Stimulated activated naive CD8-positive, alpha-beta T cell treated with anti-CD3 and anti-CD28 coated beads, Interleukin-15, Interleukin-2, amounts not matched to agents 100 U/mL and 50 U/mL, for 24 hours (primary cell): ENCODE results near the gene IPO13.

Source experiments
- ATAC-seq: fragments of 150-1000 bp; cut with Tn5 transposase; one replicate; pipeline ENCODE4 v1.10.0; 2021
- DNase-seq: peaks from one replicate; pipeline ENCODE4 v3.0.0; 2021

The IPO13 gene, protein sequence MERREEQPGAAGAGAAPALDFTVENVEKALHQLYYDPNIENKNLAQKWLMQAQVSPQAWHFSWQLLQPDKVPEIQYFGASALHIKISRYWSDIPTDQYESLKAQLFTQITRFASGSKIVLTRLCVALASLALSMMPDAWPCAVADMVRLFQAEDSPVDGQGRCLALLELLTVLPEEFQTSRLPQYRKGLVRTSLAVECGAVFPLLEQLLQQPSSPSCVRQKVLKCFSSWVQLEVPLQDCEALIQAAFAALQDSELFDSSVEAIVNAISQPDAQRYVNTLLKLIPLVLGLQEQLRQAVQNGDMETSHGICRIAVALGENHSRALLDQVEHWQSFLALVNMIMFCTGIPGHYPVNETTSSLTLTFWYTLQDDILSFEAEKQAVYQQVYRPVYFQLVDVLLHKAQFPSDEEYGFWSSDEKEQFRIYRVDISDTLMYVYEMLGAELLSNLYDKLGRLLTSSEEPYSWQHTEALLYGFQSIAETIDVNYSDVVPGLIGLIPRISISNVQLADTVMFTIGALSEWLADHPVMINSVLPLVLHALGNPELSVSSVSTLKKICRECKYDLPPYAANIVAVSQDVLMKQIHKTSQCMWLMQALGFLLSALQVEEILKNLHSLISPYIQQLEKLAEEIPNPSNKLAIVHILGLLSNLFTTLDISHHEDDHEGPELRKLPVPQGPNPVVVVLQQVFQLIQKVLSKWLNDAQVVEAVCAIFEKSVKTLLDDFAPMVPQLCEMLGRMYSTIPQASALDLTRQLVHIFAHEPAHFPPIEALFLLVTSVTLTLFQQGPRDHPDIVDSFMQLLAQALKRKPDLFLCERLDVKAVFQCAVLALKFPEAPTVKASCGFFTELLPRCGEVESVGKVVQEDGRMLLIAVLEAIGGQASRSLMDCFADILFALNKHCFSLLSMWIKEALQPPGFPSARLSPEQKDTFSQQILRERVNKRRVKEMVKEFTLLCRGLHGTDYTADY

DNA sequence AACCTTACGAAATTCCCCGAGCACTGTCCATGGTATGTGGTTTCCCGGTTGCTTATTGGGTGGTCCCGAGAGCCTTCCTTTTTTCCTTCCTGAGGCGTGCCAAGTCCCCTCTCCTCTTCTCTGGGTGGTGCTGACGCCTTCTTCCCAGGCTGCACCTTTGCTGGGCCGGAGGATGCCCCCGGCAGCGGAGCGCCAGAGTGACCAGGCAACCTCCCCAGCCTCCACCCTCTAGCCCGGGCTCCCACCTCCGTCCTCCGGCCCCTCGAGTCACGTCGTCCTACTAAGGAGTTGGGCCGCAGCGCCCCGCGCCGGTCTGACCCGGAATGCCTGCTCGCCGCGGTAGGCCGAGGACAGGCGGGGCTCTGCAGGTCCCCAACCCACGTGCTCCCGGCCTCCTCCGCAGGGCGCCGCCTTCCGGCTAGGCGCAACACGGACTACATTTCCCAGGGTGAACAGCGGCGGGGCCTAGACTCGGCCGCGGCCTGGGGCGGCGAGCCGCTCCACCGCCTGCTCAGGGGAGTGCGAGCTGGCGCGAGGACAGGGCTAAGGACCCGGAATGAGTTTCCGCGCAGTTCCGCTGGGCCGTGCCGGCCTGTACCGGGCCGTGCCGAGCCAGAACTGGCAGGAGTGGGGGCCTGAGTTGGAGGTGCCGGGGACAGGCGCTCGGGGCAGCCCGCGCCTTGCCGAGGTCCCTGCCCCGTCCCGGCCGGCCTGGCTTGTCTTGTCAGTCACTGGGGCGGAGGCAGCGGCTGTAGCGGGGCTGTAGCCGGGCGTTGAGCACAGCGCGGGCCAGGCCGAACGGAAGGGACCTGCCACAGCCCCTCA lies at the start of gene IPO13:
Gene IPO13, plus strand, starts transcription at position 715 of the 825 bp plus-strand sequence. CDS start 651 bp downstream, outside the sequence.
- DNase-seq (peak; percentile 96), ATAC-seq (peak; percentile 97)

DNA sequence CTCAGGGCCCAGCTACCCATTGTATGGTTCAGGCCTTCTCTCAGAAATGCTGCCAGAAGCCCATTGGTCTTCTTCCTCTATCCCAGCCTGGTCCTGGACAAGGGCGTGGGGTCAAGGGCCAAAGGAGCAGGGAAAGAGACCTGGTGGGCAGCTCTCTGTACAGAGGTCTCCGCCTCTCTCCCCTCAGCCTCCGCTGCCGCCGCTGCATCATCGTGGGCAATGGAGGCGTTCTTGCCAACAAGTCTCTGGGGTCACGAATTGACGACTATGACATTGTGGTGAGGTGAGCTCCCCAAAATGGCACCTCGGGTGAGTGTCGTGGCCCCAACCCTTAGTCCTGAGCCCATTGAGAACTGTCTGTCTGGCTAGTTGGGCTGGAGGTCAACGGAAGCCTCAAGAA lies 47.8 kb upstream of the IPO13 start:
- DNase-seq (no peak), ATAC-seq (no peak)

GRCh38 chr1:43900386-43900785 lies 46.4 kb upstream of the IPO13 start:
- DNase-seq = no peak

GRCh38 chr1:43901196-43901961 lies 45.4 kb upstream of the IPO13 start:
- DNase-seq (no peak), ATAC-seq (no peak)

More at GRCh38 chr1:43900386-43900785, 46.4 kb upstream of the IPO13 start:
- no peak for ATAC-seq

DNA sequence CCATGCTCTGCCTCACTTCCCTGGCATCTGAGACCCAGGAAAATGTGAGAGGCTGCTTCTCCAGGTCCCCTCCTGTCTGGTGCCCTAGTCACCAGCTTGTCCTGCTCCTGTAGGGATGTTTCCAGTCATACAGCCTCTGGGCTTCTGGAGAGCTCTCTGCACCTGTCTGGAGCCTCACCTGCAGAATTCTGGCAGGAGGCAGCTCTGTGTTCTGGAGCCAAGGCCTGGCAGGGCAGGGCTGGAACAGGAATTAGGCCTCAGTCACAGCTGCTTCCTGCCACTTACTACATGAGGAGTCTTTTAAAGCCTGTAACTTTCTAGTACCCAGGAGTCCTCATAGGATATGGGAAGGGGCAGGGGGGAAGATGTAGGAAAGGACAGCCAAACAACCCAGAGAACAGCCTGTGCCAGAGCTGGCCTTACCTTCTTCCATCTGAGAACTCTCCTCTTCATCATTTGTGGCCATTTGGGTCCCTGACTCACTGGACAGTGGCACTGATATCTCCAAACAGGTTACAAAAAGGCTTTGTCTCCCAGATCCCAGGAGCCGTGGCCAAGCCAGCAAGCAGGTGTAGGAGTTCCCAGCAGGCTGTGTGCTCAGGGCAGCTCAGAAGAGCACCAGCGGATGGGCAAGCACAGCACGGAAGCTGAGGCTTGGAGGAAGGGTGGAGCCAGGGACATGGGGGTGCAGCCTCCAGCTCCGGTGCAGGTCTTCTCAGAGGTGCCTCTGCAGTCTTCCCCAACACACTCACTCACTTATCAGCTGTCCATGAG lies 44.5 kb upstream of the IPO13 start:
- peak; percentile 26 for ATAC-seq

GRCh38 chr1:43904660-43905551 lies 41.8 kb upstream of the IPO13 start:
- ATAC-seq (no peak), DNase-seq (no peak)

More for the DNA sequence above, 44.5 kb upstream of the IPO13 start:
- no peak for DNase-seq

- ATAC-seq = no peak
- DNase-seq = no peak
Observed at GRCh38 chr1:43908226-43908625, 38.5 kb upstream of the IPO13 start.

GRCh38 chr1:43908858-43909257 lies 37.9 kb upstream of the IPO13 start:
- ATAC-seq = no peak
- no peak for DNase-seq

DNA sequence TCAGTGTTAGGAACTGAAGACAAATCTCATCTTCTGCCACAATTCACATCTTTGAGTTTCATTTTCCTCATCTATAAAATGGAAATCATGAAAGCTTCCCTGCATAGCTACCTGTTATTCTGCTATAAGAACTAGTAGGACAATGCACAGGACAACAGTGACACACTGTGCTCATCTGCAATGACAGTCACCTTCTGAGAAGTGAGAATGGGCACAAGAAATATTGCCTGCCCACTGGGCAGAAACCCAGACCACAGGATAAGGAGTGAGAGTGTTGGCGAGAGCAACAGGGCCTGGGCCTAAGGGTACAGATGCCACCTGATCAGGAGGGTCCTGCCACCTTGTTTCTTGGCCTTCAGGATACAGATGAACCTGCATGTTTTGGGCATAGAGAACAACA lies 36.4 kb upstream of the IPO13 start:
- ATAC-seq = no peak
- DNase-seq = no peak

DNA sequence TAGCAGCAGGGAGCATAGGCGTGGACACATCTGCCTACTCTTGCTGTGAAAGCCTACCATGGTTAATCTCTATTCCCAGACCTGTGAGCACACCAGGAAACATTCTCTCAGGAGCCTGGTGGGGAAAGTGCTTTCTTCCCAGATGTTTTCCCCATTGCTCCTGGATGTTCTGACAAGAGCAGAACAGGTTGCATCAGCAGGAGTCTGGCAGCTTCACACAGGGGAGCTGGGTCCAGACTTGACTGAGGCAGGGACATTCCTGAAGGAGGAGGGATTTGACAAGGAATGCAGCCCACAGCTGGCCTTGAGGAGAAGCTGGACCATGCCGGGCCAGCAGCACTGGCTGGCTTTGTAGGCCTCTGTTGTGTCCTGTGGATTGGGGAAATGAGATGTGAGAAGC lies 34.1 kb upstream of the IPO13 start:
- DNase-seq (no peak), ATAC-seq (no peak)

GRCh38 chr1:43913051-43913501 lies 33.7 kb upstream of the IPO13 start:
- DNase-seq (no peak), ATAC-seq (no peak)

DNA sequence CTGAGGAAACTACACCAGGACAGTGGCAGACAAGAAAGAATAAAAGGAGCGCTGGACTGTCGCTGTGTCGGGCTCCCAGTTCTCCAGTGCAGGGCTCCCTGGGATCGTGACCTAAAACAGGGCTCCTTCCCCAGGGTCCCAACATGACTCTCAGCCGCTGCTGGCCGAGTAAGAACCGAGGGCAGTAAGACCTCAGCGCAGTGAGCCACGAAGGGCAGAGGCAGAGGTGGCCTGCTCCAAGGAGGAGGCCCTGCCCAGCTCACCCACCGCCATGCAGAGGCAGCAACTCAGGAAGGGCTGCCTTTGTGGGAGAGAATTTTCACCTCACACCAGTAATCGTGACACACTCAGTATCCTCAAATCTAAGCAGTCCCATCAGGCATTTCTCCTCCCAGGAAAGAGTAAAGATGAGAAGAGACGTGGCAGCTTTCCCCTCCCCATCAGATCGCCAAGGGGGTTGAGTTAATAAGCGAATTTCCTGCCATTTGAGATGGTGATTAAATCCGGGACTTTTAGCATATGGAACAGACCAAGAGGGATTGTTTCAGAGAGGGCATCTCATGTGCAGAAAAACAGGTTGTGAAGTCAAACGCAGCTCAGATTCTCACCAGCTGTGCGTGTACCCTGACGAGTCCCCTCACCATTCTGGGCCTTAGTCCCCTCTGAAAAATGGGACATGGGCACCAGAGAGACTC lies 32.9 kb upstream of the IPO13 start:
- DNase-seq (no peak), ATAC-seq (no peak)

DNA sequence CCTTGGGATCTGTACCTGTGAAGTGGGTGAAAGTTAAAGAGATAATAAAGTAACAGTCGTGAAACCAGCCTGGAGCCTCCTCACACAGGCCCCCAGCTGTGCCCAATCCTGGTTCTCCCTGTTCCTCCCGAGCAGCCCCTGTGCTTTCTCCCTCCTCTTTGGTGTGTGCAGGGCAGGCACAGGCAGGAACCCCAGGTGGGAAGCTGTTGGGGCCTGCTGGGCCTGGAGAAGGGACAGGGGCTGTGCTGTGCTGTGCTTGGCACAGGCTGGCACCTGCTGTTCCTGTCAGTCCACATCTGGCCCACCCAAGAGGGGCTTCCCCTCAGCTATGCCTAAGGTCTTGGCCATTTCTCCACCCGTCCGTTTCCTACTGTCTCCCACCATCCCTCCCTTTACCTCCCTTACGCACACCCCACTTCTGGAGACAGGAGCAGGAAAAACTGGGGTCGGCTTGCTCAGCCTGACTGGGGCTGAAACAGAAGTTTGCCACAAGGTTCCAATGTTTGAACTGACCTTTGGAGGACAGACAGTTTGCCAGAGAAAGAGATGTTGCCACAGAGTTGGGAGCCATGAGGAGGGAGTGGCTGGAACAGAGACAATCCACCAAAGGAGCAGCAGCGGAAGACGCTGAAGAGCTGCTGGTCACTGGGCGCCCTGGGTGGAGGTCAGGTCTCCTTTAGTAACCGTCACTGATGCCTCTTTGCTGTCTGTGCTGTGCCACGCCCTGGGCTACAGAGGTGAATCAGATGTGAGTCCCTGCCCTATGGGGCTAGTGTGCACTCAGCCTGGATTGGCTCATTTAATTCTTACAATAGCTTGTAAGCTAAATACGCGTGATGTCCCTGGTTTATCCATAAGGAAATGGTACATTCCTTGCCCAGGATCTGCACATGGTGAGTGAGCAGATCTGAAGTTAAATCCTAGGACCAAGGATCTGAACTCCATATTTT lies 31.9 kb upstream of the IPO13 start:
- no peak for DNase-seq
- ATAC-seq = peak; percentile 9

GRCh38 chr1:43919906-43920305 lies 26.8 kb upstream of the IPO13 start:
- ATAC-seq = peak; percentile 36
- no peak for DNase-seq

- DNase-seq = no peak
- ATAC-seq = no peak
Observed at GRCh38 chr1:43921022-43921421, 25.7 kb upstream of the IPO13 start.

GRCh38 chr1:43924516-43924915 lies 22.2 kb upstream of the IPO13 start:
- DNase-seq (no peak), ATAC-seq (no peak)

DNA sequence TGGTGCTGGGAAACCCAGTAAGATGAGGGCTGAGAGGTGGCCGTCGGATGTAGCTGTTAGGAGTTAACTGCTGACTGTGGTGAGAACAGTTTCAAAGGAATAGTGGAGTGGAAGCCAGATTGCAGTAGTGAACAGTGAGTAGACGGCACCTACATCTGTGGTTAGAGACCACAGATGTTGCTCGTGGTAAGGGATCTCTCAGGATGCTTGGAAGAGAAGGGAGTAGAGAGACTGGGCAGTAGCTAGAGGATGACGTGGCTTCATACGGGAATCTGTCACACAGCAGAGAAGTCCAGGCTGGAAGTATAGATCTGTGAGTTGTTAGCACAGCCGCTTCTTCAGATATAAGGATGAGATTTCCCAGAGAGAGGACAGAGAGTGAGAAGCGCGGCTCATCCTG lies 20.9 kb upstream of the IPO13 start:
- no peak for ATAC-seq
- no peak for DNase-seq
